C4-2B (cell line): ENCODE measurements around the gene MAVS.

Experiments used
- CTCF ChIP-seq: fragments of 450-650 bp; conservative IDR thresholded peaks from 2 replicates; pipeline ENCODE4 v1.5.1; 2017; ENCODE audit warnings: mild to moderate bottlenecking
- ZFX ChIP-seq: fragments of 450-650 bp; IDR thresholded peaks from 2 replicates; pipeline ENCODE4 v1.6.1; 2017

GRCh38 chr20:3876000-3876399 is 29.4 kb downstream of the MAVS start:
- no peak for TF ChIP-seq CTCF
- TF ChIP-seq ZFX = no peak
